Breast epithelium (tissue), 3 donors: ENCODE results near the gene TLR6.

Experiments
- CTCF ChIP-seq, 3 donors: fragments of 450-650 bp; IDR thresholded peaks; one replicate each; pipeline ENCODE4 v1.5.1; 2016 to 2017; ENCODE audit warnings: antibody characterized with exemption in 3 of 3, mild to moderate bottlenecking in 3 of 3, moderate library complexity in 3 of 3
- POLR2AphosphoS5 ChIP-seq, 3 donors: sonication (generic); formaldehyde crosslinking; IDR thresholded peaks; one replicate each; pipeline ENCODE4 v1.6.1; 2017; ENCODE audit warnings: antibody characterized with exemption in 3 of 3

GRCh38 chr4:38829237-38829636, 27.4 kb downstream of the TLR6 start:
- TF ChIP-seq POLR2AphosphoS5 (IDR thresholded peaks at IDR 0.05) = no peak
- TF ChIP-seq CTCF (IDR thresholded peaks at IDR 0.05) = no peak
